GM12878 (cell line): ENCODE measurements around the gene GAS2L1. TPM values are rescaled to one million over a fixed set of nuclear protein-coding genes. Genes with fewer than 3 reads are reported as not detected.

Experiments used
- ATF2 ChIP-seq: IDR thresholded peaks from 2 replicates; pipeline ENCODE4 v1.6.1; 2012; ENCODE audit warnings: low read length, inconsistent platforms
- BACH1 ChIP-seq: fragments of 450-650 bp; IDR thresholded peaks from 2 replicates; pipeline ENCODE4 v1.6.1; 2017; ENCODE audit warnings: mild to moderate bottlenecking, borderline replicate concordance
- ESRRA ChIP-seq: IDR thresholded peaks from 2 replicates; pipeline ENCODE4 v1.6.1; 2012; ENCODE audit warnings: mild to moderate bottlenecking, low read length, improper control_type of control experiment
- GATAD2B ChIP-seq: fragments of 450-650 bp; conservative IDR thresholded peaks from 2 replicates; pipeline ENCODE4 v1.6.1; 2017; ENCODE audit warnings: low read depth, mild to moderate bottlenecking, moderate library complexity
- PRDM15 ChIP-seq: fragments of 450-650 bp; formaldehyde crosslinking; IDR thresholded peaks from 2 replicates; pipeline ENCODE4 v1.4.0; 2020; ENCODE audit warnings: mild to moderate bottlenecking, moderate library complexity
- SRF ChIP-seq, 2 experiments: IDR thresholded peaks; 2 replicates each; pipeline ENCODE4 v1.6.1; 2011; ENCODE audit warnings: low read depth in 2 of 2, low read length in 2 of 2, mild to moderate bottlenecking in 1 of 2, moderate library complexity in 1 of 2
- ZBED1 ChIP-seq: IDR thresholded peaks from 2 replicates; pipeline ENCODE4 v1.6.1; 2016; ENCODE audit warnings: borderline replicate concordance
- polyA plus RNA-seq, 11 experiments: library from polyadenylated mRNA; depleted of rRNA in 4 of 11; unstranded in 6 of 11; stranded (reverse) in 5 of 11; fragments of >200 nt; fragmentation: Nextera tagmentation in 4 of 11; fragmentation: Illumina TruSeq in 1 of 11; extraction: Ambion mirVana in 4 of 11; extraction: Trizol in 1 of 11; gene quantifications; 1 replicate in 1 of 11; 2 replicates in 10 of 11; pipeline versions ENCODE4 v1.2.1 to v1.2.3, GENCODE V29; 2011 to 2016; ENCODE audit warnings: inconsistent platforms in 2 of 11, missing spikeins in 2 of 11, low read depth in 1 of 11
- total RNA-seq, 4 experiments: library from RNA; depleted of rRNA in 3 of 4; stranded (reverse); fragments of >200 nt in 3 of 4; fragmentation: Illumina TruSeq in 1 of 4; extraction: Trizol in 1 of 4; gene quantifications; 2 replicates each; pipeline versions ENCODE4 v1.2.1 to v1.2.3, GENCODE V29; 2013 to 2021
- TF ChIP-seq, protein P1 (sequence below): fragments of 450-650 bp; IDR thresholded peaks from 2 replicates; pipeline ENCODE4 v1.6.1; 2018; ENCODE audit warnings: borderline replicate concordance, mild to moderate bottlenecking; ENCODE audit not compliant: partially characterized antibody

GAS2L1 gene
- total and polyA plus RNA-seq, 10 of the 15 experiments (the other 5 are each of a cell fraction or from before 2014, with no cell fraction given) = 0.03 to 0.13 TPM; not detected in 8

DNA sequence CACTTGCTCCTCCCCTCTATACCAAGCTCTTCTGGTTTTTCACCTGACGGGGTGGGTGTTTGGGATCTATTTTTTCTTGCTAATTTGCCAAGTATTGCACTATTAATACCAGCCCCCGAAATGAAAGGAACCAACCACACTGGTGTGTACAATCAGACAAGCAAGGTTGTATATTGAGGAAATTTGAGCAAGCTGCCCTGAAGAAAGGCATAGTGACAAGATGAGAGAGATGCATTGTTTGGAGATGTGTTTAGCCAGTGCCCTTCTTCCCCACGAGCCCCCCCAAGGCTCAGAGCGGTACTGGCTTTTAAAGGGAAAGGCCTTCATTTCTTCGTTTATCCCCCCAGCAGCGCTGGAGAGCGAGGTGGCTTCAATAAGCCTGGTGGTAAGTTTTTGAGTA lies 15.2 kb upstream of the GAS2L1 start (continued):
- no peak for TF ChIP-seq PRDM15
- TF ChIP-seq ESRRA = no peak
- TF ChIP-seq, protein P1, sequence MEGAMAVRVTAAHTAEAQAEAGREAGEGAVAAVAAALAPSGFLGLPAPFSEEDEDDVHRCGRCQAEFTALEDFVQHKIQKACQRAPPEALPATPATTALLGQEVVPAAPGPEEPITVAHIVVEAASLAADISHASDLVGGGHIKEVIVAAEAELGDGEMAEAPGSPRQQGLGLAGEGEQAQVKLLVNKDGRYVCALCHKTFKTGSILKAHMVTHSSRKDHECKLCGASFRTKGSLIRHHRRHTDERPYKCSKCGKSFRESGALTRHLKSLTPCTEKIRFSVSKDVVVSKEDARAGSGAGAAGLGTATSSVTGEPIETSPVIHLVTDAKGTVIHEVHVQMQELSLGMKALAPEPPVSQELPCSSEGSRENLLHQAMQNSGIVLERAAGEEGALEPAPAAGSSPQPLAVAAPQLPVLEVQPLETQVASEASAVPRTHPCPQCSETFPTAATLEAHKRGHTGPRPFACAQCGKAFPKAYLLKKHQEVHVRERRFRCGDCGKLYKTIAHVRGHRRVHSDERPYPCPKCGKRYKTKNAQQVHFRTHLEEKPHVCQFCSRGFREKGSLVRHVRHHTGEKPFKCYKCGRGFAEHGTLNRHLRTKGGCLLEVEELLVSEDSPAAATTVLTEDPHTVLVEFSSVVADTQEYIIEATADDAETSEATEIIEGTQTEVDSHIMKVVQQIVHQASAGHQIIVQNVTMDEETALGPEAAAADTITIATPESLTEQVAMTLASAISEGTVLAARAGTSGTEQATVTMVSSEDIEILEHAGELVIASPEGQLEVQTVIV = no peak
- TF ChIP-seq ZBED1 = no peak
- TF ChIP-seq ATF2 = no peak
- TF ChIP-seq BACH1 = no peak
- TF ChIP-seq GATAD2B = no peak
- no peak for TF ChIP-seq SRF (IDR thresholded peaks at IDR 0.05; ENCODE audit: low read depth in 2 of 2, low read length in 2 of 2)
- TF ChIP-seq, all 136 proteins: peak for 2
